AG04449 (cell line): ENCODE data around the gene C16orf90.

Experiments
- CTCF ChIA-PET: fragments of 350-600 bp; formaldehyde crosslinking; extraction: SDS; loops from one replicate; lab custom pipeline; 2021; ENCODE audit warnings: antibody characterized with exemption; lab: Yijun Ruan, JAX
- POLR2A ChIA-PET: fragments of 400-600, 350-600 bp; formaldehyde crosslinking; extraction: SDS; loops from one replicate; lab custom pipeline; 2020; ENCODE audit warnings: antibody characterized with exemption, inconsistent platforms; lab: Yijun Ruan, JAX
- DNase-seq: peaks from one replicate; pipeline ENCODE4 v3.0.0-alpha.2; 2010; ENCODE audit warnings: low read depth, low spot score
- H3K4me3 ChIP-seq: 2 replicates; pipeline ENCODE4 v1.5.1; 2011; ENCODE audit warnings: low read depth, mild to moderate bottlenecking, control low read depth, low read length
- CTCF ChIP-seq: IDR thresholded peaks from one replicate; pipeline ENCODE4 v1.5.1; 2011; ENCODE audit warnings: mild to moderate bottlenecking, moderate library complexity, low read length, control low read depth, inconsistent platforms; ENCODE audit not compliant: insufficient read depth; ENCODE audit errors: missing control alignments

C16orf90 gene

GRCh38 chr16:3518292-3518985 lies 23.1 kb upstream of the C16orf90 start:
- no peak for DNase-seq
- H3K4me3 ChIP-seq = no peak overlapping the region
- CTCF ChIA-PET = no interaction called here
- no peak for TF ChIP-seq CTCF
- POLR2A ChIA-PET = no interaction called here

DNA sequence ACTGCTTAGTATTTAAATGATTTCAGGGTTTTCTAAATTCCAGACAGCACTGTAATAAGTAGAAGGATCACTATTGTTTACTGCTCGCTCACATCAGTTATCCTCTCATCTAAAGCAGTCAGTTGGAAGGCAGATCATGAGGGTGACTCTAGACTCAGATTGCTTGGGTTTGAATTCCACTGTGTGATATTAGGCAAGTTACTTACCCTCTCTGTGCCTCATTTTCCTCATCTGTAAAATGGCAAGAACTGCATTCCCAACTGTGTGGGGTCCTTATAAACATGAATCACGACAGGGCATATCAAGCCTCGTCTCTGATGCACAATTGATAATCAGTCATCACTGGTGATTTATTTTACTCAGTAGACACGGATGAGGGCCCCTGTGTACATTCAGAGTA lies 20.6 kb upstream of the C16orf90 start:
- ChIA-PET CTCF (interaction anchor here (0.7 to 2.1 kb wide), 2 partner anchors 8 to 15 kb away, joined by 3 to 14 read pairs; partner anchors contain the start of gene CLUAP1), POLR2A (no interaction called here)
- no peak for TF ChIP-seq CTCF
- H3K4me3 ChIP-seq = no peak overlapping the region
- no peak for DNase-seq

GRCh38 chr16:3514621-3515020 lies 19.3 kb upstream of the C16orf90 start:
- ChIA-PET CTCF (interaction anchor here (2.1 kb wide), 1 partner anchor 14 kb away, joined by 14 read pairs; the partner anchor contains the start of gene CLUAP1), POLR2A (no interaction called here)
- no peak overlapping the region for H3K4me3 ChIP-seq
- no peak for TF ChIP-seq CTCF
- peak; percentile 29 for DNase-seq

DNA sequence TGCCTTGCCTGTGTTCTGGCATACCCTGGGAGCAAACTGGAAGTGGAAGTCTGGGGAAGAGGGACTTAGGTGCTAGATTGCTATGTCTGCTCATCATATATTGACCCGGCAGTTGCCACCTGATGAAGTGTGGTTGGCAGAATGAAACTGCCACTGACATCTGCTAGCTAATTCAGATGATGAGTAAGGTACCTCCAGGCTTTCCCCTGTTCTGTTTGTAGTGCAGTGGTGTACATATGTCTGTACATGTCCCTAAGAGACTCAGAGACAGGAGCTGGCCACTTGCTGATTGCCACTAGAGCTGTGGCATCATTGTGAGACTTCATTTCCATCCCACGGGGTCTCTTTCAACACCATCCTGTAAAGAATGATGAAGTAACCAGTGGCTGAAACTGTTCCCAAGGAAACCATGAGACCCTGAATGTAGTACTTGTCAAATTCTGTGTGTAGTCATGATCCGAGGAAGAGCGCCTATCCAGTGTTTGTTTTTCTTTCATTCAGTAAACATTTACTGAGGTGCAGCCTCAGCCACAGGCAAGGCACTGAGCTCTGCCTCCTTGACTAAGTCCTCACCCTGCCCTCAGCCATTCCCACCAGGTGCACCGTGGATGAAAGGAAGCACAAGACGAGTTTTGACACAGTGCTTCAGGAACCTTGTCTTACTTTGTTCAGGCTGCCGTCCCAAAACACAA lies 18.7 kb upstream of the C16orf90 start:
- CTCF ChIA-PET = interaction anchor here (2.1 kb wide), 1 partner anchor 13 kb away, joined by 14 read pairs; the partner anchor contains the start of gene CLUAP1

DNA sequence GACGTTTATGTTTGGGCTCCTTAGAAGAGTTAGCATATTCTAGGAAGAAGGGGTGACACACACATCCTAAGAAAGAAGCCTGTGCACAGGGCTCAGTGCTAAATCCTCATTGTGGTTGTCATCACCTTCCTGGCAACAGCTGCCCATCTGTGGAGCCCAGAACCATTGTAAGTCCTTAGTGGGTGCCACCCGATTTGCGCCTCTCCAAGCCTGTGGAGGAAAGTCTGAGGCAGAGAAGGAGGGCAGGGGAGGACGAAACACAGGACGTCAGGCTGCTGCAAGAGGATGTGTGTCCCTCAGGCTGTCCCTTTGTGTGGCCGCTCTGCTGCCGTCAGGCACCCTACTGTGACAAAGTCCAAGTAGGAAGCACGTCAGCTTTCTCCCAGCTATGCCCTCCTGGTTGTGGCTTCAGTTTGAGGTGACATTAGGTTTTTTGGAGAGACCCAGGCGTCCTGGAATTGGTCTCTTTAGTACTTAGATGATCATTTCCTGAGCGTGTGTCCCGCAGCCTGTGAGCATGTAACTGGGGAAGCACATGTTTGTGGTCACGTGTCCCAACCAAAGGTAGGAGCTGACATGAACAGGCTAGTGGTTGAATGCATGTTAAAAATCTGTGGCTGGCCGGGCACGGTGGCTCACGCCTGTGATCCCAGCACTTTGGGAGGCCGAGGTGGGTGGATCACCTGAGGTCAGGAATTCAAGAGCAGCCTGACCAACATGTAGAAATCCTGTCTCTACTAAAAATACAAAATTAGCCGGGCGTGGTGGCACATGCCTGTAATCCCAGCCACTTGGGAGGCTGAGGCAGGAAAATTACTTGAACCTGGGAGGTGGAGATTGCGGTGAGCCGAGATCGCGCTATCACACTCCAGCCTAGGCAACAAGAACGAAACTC lies 16.2 kb upstream of the C16orf90 start:
- POLR2A ChIA-PET = no interaction called here
- no peak overlapping the region for H3K4me3 ChIP-seq
- TF ChIP-seq CTCF = no peak
- no peak for DNase-seq
- CTCF ChIA-PET = interaction anchor here (2.4 kb wide), 1 partner anchor 11 kb away, joined by 13 read pairs; the partner anchor contains the start of gene CLUAP1

More for the DNA sequence above, 18.7 kb upstream of the C16orf90 start:
- no peak overlapping the region for H3K4me3 ChIP-seq
- DNase-seq = no peak
- POLR2A ChIA-PET = no interaction called here
- TF ChIP-seq CTCF = no peak
